GM20000 (cell line): ENCODE measurements around the gene ARMC9.
"Not testable (repeated sequence)": the region's sequence is repeated elsewhere in the genome, so short reads cannot be mapped to it uniquely, and the experiment has no call there.

Experiments used
- DNase-seq: peaks from one replicate; pipeline ENCODE4 v3.0.0; 2012; ENCODE audit warnings: low spot score
- TF ChIP-seq, protein P1 (sequence below): IDR thresholded peaks from 2 replicates; pipeline ENCODE4 v1.5.1; 2012; ENCODE audit warnings: mild to moderate bottlenecking, control low read depth; ENCODE audit errors: extremely low read depth, missing control alignments

ARMC9 gene

DNA sequence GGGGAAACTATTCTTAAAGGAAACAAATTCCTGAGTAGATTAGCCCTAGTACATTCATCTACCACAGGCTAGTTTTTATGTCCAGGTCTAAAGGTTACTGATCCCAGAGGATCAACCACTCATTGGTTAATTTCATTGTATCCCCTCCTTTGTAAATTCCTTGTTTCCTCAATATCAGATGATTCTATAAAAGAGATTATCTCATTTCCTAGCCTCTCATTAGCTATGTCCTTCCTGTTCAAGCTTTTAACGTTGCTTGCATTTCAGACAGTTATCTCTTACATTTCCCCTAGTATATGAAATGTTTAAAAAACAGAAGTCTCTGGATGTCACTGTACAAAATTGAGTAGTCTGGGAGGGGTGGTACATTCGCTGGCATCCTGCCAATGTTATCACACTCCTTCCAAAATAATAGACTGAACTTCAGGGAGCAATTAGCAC is 24.2 kb upstream of the ARMC9 start:
- no peak for DNase-seq
- TF ChIP-seq, protein P1, sequence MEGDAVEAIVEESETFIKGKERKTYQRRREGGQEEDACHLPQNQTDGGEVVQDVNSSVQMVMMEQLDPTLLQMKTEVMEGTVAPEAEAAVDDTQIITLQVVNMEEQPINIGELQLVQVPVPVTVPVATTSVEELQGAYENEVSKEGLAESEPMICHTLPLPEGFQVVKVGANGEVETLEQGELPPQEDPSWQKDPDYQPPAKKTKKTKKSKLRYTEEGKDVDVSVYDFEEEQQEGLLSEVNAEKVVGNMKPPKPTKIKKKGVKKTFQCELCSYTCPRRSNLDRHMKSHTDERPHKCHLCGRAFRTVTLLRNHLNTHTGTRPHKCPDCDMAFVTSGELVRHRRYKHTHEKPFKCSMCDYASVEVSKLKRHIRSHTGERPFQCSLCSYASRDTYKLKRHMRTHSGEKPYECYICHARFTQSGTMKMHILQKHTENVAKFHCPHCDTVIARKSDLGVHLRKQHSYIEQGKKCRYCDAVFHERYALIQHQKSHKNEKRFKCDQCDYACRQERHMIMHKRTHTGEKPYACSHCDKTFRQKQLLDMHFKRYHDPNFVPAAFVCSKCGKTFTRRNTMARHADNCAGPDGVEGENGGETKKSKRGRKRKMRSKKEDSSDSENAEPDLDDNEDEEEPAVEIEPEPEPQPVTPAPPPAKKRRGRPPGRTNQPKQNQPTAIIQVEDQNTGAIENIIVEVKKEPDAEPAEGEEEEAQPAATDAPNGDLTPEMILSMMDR = no peak

GRCh38 chr2:231176066-231176465 is 22.4 kb upstream of the ARMC9 start:
- no peak for DNase-seq
- TF ChIP-seq, protein P1 = no peak

GRCh38 chr2:231177156-231178025 is 21.0 kb upstream of the ARMC9 start:
- TF ChIP-seq, protein P1 = no peak
- DNase-seq = no peak

DNA sequence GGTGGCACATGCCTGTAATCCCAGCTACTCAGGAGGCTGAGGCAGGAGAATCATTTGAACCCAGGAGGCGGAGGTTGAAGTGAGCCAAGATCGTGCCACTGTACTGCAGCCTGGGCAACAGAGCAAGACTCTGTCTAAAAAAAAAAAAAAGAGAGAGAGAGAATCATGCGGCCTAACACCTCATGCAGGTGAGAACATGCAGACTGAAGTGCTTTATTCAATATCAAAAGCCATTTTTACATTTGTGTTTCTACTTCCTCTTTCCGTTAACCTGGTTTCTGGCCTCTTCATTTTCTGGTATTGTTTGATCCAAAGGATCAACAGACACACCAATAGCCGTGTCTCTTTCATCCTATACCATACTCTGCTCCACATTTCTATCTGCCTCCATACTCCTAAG is 19.6 kb upstream of the ARMC9 start:
- DNase-seq = not testable (repeated sequence)

GRCh38 chr2:231181860-231182512 is 16.4 kb upstream of the ARMC9 start:
- DNase-seq = peak; percentile 69
- TF ChIP-seq, protein P1 = no peak

DNA sequence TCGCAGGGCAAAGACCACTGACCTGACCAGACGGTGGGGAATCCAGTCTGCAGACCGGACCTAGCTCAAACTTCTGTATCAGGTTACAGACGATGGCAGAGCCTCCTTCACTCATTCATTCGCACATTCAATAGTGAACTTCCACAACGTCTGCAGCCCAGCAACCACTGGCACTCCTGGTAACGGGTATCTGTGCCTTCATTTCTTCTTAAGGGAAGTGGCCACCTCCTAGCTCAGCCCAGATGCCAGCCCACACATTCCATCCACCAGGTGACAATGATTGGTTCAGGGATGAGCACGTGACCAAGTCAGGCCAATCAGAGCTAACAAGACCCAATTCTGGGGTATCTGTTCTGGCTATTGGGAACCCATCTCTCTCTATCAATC is 15.9 kb upstream of the ARMC9 start:
- no peak for DNase-seq
- TF ChIP-seq, protein P1 = no peak

DNA sequence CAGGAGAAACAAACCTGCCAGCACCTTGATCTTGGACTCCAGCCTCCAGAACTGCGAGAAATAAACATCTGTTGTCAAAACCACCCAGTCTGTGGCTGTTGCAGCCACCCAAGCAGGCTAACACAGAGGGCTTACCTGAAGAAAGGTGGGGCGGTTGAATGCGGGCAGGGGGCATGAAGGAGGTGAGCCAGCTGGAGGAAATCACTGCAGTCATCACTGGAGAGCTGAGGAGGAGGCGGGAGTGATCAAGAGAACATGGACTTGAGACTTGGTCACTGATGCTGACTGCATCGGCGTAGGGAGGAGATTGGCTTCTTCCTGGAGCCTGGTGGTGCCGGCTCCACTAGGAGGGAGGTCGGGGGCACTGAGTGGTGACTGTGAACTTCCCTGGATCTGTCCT is 14.6 kb upstream of the ARMC9 start:
- TF ChIP-seq, protein P1 = no peak

More for the DNA sequence above, 14.6 kb upstream of the ARMC9 start:
- DNase-seq = no peak
